ENCODE data around the gene MARCHF3. TPM values are rescaled to one million over a fixed set of nuclear protein-coding genes. Genes with fewer than 3 reads are reported as not detected.

The MARCHF3 gene
- total and polyA plus RNA-seq, 3 experiments from 2014 or later: 1.9 to 2.9 (median 2.5) TPM

DNA sequence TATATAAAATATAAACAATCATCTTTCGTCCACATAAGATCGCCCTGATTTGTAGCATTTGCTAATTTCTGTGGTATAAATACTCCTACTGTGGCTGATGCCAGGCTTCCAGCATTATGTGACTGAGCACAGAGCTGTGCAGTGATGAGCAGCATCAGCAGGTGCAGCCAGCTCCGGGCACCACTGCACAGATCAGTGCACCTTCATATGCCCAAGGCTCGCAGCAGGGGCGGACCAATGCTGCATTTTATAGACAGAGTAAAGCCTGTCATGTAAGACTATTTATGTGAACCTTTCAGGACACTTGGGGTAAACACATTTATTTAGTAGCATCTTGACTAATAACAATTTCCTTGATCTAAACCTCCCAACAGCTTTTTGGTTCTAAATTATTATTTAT is 200.3 kb downstream of the MARCHF3 start:
- peaks cover 0 to 4% (median 0%) of the 10 kb centered on the region in 3 donors for H3K4me1 Mint-ChIP-seq
- CTCF ChIA-PET: no interaction called here
- H3K4me3 ChIP-seq (ENCODE audit: low read length): no peak overlapping the region

DNA sequence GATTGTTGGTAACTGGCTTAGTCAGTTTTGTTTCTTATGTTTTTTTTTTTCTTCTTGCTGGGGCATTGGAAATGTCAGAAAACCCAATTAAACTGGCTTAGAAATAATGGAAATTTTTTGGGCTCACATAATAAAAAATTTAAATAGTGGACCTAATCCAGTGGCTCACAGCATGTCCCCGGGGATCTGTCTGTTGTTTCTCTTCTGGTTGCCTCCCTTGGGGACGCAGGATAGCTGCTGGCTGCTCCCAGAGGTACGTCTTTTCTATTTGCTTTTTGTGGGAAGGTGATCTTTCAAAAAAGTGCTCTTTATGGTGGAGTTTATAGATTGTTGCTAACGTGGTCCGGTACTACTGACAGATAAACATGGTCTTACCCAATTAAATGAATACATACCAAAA is 201.3 kb downstream of the MARCHF3 start:
- ChIA-PET CTCF (interaction anchor here (1.4 kb wide), 1 partner anchor 27 kb away, joined by 3 read pairs; no protein-coding TSS in a partner anchor), POLR2A (no interaction called here)
- H3K27ac Mint-ChIP-seq: no peak overlapping the region

More for the DNA sequence above, 200.3 kb downstream of the MARCHF3 start:
- no peaks in the 10 kb centered on the region for H3K4me1 ChIP-seq (ENCODE audit: insufficient read depth, low read length)
- Mint-ChIP-seq H3K4me3 (no peak overlapping the region), H3K27me3 (no peaks in the 10 kb centered on the region), H3K9me3 (no peaks in the 10 kb centered on the region), H3K36me3 (peaks cover 23 to 77% (median 28%) of the 10 kb centered on the region in 3 donors), H3K27ac (no peak overlapping the region)
- no peaks in the 10 kb centered on the region for H3K9me3 ChIP-seq (ENCODE audit: low read length)
- no peak overlapping the region for H3K27ac ChIP-seq (ENCODE audit: low read depth, low read length)
- peaks cover 17% of the 10 kb centered on the region for H3K36me3 ChIP-seq (ENCODE audit: insufficient read depth, low read length)
- H3K27me3 ChIP-seq (ENCODE audit: insufficient read depth, low read length, poor library complexity, severe bottlenecking): no peaks in the 10 kb centered on the region
- no peak for DNase-seq
- POLR2A ChIA-PET: no interaction called here

GRCh38 chr5:126826619-126827215 is 203.6 kb downstream of the MARCHF3 start:
- Mint-ChIP-seq H3K27ac (peak overlapping the region in 1 of 8 donors; percentile 19), H3K36me3 (peaks cover 17 to 80% (median 24%) of the 10 kb centered on the region in 3 donors), H3K4me3 (no peak overlapping the region), H3K27me3 (no peaks in the 10 kb centered on the region), H3K4me1 (peaks cover 0 to 4% (median 0%) of the 10 kb centered on the region in 3 donors), H3K9me3 (no peaks in the 10 kb centered on the region)
- POLR2A ChIA-PET: no interaction called here
- no peaks in the 10 kb centered on the region for H3K27me3 ChIP-seq (ENCODE audit: insufficient read depth, low read length, poor library complexity, severe bottlenecking)
- no peaks in the 10 kb centered on the region for H3K4me1 ChIP-seq (ENCODE audit: insufficient read depth, low read length)
- no peak overlapping the region for H3K4me3 ChIP-seq (ENCODE audit: low read length)
- CTCF ChIA-PET: no interaction called here
- peaks cover 26% of the 10 kb centered on the region for H3K36me3 ChIP-seq (ENCODE audit: insufficient read depth, low read length)
- H3K27ac ChIP-seq (ENCODE audit: low read depth, low read length): no peak overlapping the region
- no peak for DNase-seq
- no peaks in the 10 kb centered on the region for H3K9me3 ChIP-seq (ENCODE audit: low read length)

More for the DNA sequence above, 201.3 kb downstream of the MARCHF3 start:
- no peaks in the 10 kb centered on the region for H3K9me3 Mint-ChIP-seq
- peaks cover 17% of the 10 kb centered on the region for H3K36me3 ChIP-seq (ENCODE audit: insufficient read depth, low read length)
- peaks cover 23 to 75% (median 26%) of the 10 kb centered on the region in 3 donors for H3K36me3 Mint-ChIP-seq
- H3K9me3 ChIP-seq (ENCODE audit: low read length): no peaks in the 10 kb centered on the region
- H3K27ac ChIP-seq (ENCODE audit: low read depth, low read length): no peak overlapping the region
- no peaks in the 10 kb centered on the region for H3K4me1 ChIP-seq (ENCODE audit: insufficient read depth, low read length)
- no peaks in the 10 kb centered on the region for H3K27me3 ChIP-seq (ENCODE audit: insufficient read depth, low read length, poor library complexity, severe bottlenecking)
- H3K4me1 Mint-ChIP-seq: peaks cover 0 to 4% (median 0%) of the 10 kb centered on the region in 3 donors
- H3K4me3 Mint-ChIP-seq: no peak overlapping the region
- DNase-seq: no peak
- no peak overlapping the region for H3K4me3 ChIP-seq (ENCODE audit: low read length)
- no peaks in the 10 kb centered on the region for H3K27me3 Mint-ChIP-seq

DNA sequence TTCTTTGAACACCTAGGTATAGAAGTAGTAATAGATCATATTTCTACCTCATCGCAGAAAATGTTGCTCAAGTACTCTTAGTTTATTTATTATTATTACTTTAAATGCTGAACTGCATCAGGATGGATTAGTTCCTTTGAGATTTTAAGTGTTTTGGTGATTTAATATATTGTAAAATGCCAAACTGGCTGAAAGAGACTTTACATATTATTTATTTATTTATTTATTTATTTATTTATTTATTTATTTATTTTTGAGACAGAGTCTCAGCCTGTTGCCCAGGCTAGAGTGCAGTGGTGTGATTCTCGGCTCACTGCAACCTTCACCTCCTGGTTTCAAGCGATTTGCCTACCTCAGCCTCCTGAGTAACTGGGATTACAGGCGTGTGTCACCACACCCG is 211.1 kb downstream of the MARCHF3 start:
- no peak overlapping the region for H3K4me3 ChIP-seq (ENCODE audit: low read length)
- H3K4me1 ChIP-seq (ENCODE audit: insufficient read depth, low read length): no peaks in the 10 kb centered on the region
- no peaks in the 10 kb centered on the region for H3K9me3 ChIP-seq (ENCODE audit: low read length)
- H3K27ac ChIP-seq (ENCODE audit: low read depth, low read length): no peak overlapping the region
- no peaks in the 10 kb centered on the region for H3K9me3 Mint-ChIP-seq
- no peaks in the 10 kb centered on the region for H3K27me3 ChIP-seq (ENCODE audit: insufficient read depth, low read length, poor library complexity, severe bottlenecking)
- H3K4me1 Mint-ChIP-seq: peaks cover 3 to 10% (median 10%) of the 10 kb centered on the region in 3 donors
- no peak for DNase-seq
- no peak overlapping the region for H3K4me3 Mint-ChIP-seq
- ChIA-PET CTCF (no interaction called here), POLR2A (no interaction called here)
- H3K36me3 ChIP-seq (ENCODE audit: insufficient read depth, low read length): peaks cover 9% of the 10 kb centered on the region
- no peak overlapping the region for H3K27ac Mint-ChIP-seq
- peaks cover 10 to 69% (median 19%) of the 10 kb centered on the region in 3 donors for H3K36me3 Mint-ChIP-seq
- no peaks in the 10 kb centered on the region for H3K27me3 Mint-ChIP-seq

- H3K4me1 ChIP-seq (ENCODE audit: insufficient read depth, low read length): no peaks in the 10 kb centered on the region
- H3K36me3 ChIP-seq (ENCODE audit: insufficient read depth, low read length): peaks cover 9% of the 10 kb centered on the region
- CTCF ChIA-PET: no interaction called here
- H3K27me3 Mint-ChIP-seq: no peaks in the 10 kb centered on the region
- no peak for DNase-seq
- no peak overlapping the region for H3K27ac Mint-ChIP-seq
- H3K9me3 Mint-ChIP-seq: no peaks in the 10 kb centered on the region
- H3K36me3 Mint-ChIP-seq: peaks cover 10 to 72% (median 19%) of the 10 kb centered on the region in 3 donors
- no peaks in the 10 kb centered on the region for H3K27me3 ChIP-seq (ENCODE audit: insufficient read depth, low read length, poor library complexity, severe bottlenecking)
- H3K27ac ChIP-seq (ENCODE audit: low read depth, low read length): no peak overlapping the region
- H3K4me1 Mint-ChIP-seq: peaks cover 3 to 10% (median 10%) of the 10 kb centered on the region in 3 donors
- POLR2A ChIA-PET: no interaction called here
- no peak overlapping the region for H3K4me3 Mint-ChIP-seq
- no peaks in the 10 kb centered on the region for H3K9me3 ChIP-seq (ENCODE audit: low read length)
- no peak overlapping the region for H3K4me3 ChIP-seq (ENCODE audit: low read length)
Measured at GRCh38 chr5:126818736-126819135, 211.6 kb downstream of the MARCHF3 start.

Other genes starting within 250 kb of the MARCHF3 start
- 10 to 100 TPM in 1 of 2 experiments, 1 to 10 TPM in 1; 10.0 to 11.9 TPM for gene C5orf63, start 42.9 kb upstream of the MARCHF3 start, total RNA-seq
- 5.2 TPM for gene C5orf63, start 42.9 kb upstream of the MARCHF3 start, polyA plus RNA-seq